Endometrial microvascular endothelial cells (primary cell): ENCODE results near the gene TP73. TPM values are rescaled to one million over a fixed set of nuclear protein-coding genes. Genes with fewer than 3 reads are reported as not detected.

ENCODE experiments used
- in situ Hi-C: cut with HindIII; loops from 2 replicates; pipeline ENCODE4 v1.10.0; 2017; ENCODE audit warnings: low sequenced_read_pairs, low pct_unique_long_range_greater_than_20kb; ENCODE audit errors: inconsistent ontology term
- total RNA-seq: library from RNA; depleted of rRNA; stranded (reverse); fragments of >200 nt; gene quantifications from one replicate; pipeline ENCODE4 v1.2.3, GENCODE V29; 2015; ENCODE audit errors: inconsistent ontology term

TP73 gene
- total RNA-seq, 1 donor from 2014 or later: not detected

DNA sequence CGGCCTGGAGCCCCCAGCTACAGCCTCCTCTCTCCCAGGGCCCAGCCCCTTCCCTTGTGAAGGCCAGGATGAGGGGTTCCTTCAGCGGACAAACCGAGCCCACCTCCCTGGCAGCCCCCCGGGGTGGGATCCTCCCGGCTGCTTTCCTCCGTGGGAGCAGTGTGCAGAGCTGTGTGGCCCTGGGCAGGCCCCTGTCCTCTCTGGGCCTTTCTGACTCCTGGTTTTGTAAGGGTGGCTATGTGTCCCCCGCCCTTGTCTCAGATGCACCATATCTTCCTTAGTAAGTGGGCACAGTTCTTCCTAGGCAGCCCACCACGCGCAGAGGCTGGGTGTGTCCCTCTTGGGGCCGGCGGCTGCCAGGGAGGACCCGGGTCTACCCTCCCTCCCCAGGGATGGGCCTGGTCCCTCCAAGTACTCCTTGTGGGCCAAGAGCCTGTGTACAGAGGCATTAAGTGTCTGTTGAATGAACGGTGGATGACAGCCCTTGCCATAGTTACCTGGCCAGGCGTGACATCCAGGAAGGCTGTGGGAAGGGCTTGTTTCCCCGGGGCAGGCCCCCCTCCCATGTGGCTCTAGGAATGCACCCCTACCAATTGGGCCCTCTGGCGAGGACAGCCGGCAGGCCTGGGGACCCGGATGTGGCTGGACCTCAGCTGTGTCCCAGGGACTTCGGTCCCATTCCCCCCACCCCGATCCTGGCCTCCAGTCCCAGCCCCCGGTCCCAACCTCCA, 124.1 kb downstream of the TP73 start:
- in situ Hi-C loops: no loop called here

DNA sequence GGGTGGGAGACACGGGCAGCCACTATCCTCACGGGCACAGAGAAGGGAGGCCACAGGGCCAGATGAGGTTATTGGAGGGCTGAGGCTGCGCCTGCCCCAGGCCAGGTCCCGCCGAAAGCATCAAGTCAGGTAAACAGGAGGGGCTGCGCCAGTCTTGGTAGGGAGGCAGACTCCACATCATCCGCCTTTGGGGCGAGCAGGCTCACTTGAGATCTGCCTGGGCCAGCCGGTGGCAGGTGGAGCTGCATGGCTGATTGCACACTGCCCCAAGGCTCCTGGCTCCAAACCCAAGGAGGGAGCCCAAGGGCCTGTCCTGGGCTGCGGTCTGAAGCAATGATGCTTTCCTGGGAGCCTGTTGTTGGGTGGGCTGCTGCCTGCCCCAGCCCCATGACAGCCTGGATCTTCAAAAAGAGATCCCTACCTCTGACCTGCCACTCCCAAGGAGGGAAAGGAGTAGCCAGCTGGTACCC, 124.8 kb downstream of the TP73 start:
- in situ Hi-C loops: no loop called here

DNA sequence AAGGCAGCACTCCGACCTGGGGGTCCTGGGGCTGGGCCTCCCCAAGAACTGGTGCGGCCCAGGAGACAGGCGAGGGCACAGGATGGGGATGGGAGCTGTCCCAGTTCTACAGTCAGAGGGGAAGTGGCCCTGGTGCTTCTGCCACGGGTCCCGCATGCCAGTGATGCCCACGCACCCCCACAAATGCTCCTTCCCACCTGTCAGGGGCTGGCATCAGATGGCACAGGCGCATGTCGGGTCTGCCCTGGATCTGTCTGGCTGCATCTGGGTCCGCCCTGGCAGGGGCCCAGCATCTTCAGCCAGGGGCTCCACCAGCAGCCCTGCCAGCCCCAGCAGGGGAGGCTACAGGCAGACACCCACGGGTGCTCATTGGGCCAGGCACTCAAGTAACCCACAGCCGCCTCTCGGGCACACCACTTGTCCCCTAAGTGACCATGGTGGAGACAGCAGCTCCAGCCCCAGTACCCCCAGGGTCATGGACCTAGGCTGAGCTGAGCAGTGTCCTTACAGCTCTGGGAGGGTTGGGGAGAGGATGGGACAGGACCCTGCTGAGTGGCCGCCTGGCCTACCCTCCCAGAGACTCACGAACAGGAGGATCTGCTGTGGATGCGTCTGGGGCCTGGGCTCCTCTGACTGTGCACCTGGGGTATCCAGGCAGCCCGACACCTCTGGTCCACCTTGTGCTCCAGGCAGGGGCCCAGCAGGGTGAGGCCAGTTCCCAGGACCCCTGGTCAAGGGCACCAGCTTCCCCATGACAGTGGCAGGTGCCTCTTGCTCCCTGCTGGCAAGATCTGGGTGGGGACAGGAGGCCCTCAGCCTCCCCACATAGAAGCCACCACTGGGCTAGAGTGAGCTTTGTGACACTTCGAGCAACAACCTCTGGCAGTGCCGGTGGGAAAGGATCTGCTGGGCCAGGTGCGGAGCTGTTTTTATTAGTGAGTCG, 125.6 kb downstream of the TP73 start:
- in situ Hi-C loops: no loop called here

DNA sequence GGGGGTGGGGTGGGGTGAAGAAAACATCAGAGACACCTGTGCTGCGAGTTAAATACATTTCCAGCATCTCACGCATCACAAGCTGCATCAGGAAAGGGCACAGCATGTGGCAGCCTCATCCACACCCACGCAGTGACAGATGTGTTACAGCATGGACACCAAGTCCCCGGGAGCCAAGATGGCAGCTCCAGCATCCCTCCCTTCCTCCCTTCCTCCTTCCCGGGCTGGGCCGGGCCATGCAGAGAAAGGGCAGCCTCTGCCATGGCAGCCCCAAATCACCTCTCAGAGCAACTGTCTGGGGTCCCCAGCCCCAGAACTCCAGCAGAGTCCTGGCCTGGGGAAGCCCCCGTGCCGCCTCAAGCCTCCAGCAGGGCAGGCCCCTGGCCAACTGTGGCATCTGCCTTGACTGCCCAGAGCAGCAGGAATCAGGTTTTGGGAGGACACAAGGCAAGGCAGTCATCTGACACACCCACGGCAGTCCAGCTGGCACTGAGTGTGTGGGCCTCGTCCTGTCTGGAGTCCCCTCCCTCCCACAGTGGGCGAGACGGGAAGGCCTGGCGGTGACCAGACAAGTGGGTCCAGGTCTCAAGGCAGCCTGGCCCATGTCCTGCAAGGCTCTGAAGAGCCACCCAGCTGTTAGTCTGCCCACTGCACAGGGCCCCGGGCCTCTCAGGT, 126.4 kb downstream of the TP73 start:
- in situ Hi-C loops: no loop called here

DNA sequence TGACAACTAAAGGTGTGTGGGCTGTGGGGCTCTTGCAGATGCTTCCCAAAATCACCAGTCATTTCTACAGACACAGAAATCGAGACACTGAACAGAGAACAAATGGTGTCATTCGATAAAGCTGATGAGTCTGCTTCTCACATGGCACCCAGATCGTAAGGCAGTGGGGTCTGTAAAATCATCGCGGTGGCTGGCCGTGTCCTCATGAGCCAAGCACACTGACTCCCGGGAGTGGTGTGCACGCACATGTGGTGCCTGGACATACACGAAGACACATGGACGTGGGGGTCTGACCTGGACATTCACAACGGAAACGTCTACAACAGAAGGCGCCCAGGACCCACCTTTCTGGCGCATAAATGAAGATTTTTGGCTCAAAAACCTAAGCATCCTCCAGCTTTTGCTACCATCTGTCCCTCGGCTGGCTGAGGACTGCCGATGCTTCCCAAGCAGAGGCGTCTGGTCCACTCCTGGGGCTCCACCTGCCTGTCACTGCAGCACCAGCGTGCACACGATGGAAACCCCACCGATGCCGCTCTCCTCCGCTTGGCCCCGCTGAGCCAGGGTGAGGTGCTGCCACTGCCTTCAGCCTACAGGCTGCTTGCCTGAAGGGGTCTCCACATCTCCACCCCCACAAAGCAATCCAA, 127.1 kb downstream of the TP73 start:
- in situ Hi-C loops: no loop called here

DNA sequence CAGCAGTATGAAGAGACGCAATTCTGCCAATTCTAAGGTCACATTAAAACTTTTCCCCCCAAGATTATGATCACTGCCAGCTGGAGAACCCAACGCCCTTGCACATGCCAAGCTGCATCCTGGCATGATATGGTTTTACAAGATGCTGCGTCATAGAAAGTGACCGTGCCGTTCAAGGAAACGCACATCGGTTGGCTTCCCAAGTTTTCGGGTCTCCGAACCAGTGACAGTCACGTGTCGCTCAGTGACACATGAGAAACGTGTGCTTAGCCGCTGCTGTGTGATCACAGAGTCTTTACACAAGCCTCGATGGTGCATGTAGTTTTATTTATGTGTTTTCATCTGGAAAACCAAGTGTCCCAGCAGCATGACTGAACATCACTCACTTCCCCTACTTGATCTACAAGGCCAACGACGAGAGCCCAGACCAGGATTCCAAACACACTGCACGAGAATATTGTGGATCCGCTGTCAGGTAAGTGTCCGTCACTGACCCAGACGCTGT, 127.6 kb downstream of the TP73 start:
- in situ Hi-C loops: no loop called here

DNA sequence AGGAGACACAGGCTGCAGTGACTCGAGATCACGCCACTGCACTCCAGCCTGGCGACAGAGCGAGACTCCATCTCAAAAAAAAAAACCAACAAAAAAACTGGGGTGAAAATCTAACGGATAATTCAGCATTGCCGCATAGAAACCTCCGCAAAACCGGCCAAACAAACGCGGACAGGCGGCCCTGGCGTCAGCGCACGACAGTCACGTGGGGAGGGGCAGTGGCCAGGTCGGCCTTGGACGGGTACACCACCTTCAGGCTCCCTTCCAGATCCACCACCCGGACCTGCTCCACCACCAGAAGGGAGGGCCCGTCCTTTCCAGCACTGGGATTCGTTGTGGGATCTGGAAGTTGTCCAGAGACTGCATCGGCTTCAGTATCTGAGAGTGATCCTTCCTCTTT, 128.6 kb downstream of the TP73 start:
- in situ Hi-C loops: no loop called here

DNA sequence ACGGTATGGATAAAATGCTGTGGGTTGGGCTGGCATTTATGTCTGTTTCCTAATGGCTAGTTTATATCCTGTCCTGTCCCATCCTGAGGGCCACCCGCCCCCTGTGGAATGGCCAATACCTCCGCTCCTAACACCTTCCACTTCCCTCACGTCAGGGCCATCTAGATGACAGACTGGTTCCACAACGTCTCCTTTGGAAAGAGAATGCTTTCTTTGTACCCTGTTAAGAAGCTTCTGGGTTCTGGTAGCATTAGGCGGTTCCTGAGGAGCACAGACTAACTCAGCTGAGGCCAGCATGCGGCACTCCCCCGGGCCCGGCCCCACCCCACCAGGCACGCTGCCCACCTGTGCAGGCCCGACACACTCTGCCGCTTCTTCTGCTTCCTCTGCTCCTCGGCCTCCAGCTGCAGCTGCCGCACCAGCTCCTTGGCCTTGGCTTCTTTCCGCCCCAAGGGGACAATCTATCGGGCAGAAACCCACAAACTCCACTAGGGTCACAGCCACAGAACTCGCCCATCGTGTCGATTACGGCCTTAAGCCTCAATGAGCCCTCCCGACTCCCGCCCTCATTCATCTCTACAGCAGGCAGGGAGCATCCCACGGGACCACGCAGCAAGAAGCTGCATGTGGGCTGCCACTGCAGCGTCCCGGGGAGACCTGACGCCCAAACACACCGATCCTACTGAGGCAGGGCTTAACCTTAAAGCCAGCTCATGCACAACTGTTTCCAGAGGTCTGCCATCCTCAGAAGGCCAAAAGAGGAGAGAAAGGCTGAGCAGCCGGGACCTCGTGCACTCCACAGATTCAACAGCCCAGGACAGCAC, 131.5 kb downstream of the TP73 start:
- in situ Hi-C loops: no loop called here

DNA sequence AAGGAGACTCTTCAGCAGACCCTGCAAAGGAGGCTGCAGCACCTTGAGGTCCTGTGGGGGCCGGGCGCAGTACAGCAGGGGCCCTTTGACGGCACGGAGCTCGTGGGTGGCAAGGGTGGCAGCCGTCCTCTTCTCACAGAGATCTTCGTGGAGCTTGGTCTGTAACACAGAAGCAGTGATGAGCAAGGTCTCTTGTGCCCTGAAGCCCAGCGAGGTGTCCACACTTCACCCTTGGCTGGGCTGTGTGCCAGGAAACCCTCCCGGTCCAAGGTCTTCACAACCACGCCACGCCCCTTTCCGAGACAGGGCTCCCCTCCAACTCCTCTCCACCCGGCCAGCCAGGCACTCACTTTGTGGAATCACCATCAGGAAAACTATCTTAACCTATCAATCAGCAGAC, 132.7 kb downstream of the TP73 start:
- in situ Hi-C loops: no loop called here

DNA sequence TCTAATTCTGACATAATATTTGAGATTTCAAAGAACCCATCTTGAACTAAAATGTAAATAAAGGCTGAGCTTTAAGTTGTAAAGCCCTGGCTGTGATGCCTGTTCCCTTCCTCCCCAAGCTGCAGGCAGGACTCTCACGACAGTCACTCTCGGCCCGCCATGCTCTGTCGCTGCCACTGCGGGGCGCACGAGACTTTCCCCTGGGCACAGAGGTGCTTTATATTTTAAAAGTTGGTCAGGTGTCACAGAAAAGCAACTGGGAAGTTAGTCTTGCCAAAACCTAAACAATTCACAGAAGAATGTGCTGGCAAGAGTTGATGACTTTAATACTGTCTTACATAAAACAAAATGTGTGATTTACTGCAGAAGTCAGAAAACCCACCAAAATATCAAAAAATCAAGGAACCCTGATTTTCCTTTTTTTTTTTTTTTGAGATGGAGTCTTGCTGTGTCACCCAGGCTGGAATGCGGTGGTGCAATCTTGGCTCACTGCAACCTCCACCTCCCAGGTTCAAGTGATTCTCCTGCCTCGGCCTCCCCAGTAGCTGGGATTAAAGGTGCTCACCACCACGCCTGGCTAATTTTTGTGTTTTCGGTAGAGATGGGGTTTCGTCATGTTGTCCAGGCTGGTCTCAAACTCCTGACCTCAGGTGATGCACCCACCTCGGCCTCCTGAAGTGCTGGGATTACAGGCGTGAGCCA, 133.3 kb downstream of the TP73 start:
- in situ Hi-C loops: no loop called here

Other genes with a start within 250 kb of the TP73 start
- gene ARHGEF16, start 197.9 kb upstream of the TP73 start, total RNA-seq: not detected
- 2.0 TPM for gene MEGF6, start 41.0 kb upstream of the TP73 start, total RNA-seq
- 35.4 TPM for gene TPRG1L, start 27.5 kb upstream of the TP73 start, total RNA-seq
- gene WRAP73, start 2.4 kb upstream of the TP73 start, total RNA-seq: 26.4 TPM
- not detected for gene CCDC27, start 99.9 kb downstream of the TP73 start, total RNA-seq
- not detected for gene SMIM1, start 120.2 kb downstream of the TP73 start, total RNA-seq
- 37.0 TPM for gene LRRC47, start 144.0 kb downstream of the TP73 start, total RNA-seq
- gene CEP104, start 204.7 kb downstream of the TP73 start, total RNA-seq: 25.3 TPM
- gene DFFB, start 205.0 kb downstream of the TP73 start, total RNA-seq: 20.2 TPM
- 43.7 TPM for gene C1orf174, start 247.8 kb downstream of the TP73 start, total RNA-seq